WTC11 (cell line): ENCODE measurements around the gene LTF. TPM values are rescaled to one million over a fixed set of nuclear protein-coding genes. Genes with fewer than 3 reads are reported as not detected.

Source experiments
- ATAC-seq: fragments of 200-7000 bp; cut with Tn5 transposase; 2 replicates; pipeline ENCODE4 v1.10.0; 2021; ENCODE audit warnings: mild to moderate bottlenecking, moderate library complexity
- CTCF ChIA-PET: fragments of 300-600 bp; sonication (Branson Sonifier 250); formaldehyde crosslinking; loops from one replicate; lab custom pipeline; 2021; ENCODE audit warnings: antibody characterized with exemption; lab: Charles Lee
- POLR2A ChIA-PET: fragments of 350-600 bp; sonication (Branson Sonifier 250); formaldehyde crosslinking; loops from one replicate; lab custom pipeline; 2021; ENCODE audit warnings: antibody characterized with exemption; lab: Charles Lee
- DNase-seq: peaks from one replicate; pipeline ENCODE4 v3.0.0; 2021; ENCODE audit warnings: low spot score
- H3K27ac Mint-ChIP-seq: 2 replicates; pipeline ENCODE4 v1.8.0; 2021; ENCODE audit warnings: mixed read lengths
- H3K27me3 Mint-ChIP-seq: 2 replicates; pipeline ENCODE4 v1.8.0; 2021; ENCODE audit warnings: low read depth, mild to moderate bottlenecking, moderate library complexity, mixed read lengths
- H3K36me3 Mint-ChIP-seq: 2 replicates; pipeline ENCODE4 v1.8.0; 2021; ENCODE audit warnings: mixed read lengths
- H3K4me1 Mint-ChIP-seq: 2 replicates; pipeline ENCODE4 v1.8.0; 2022; ENCODE audit warnings: mixed read lengths
- H3K4me3 Mint-ChIP-seq: 2 replicates; pipeline ENCODE4 v1.8.0; 2021; ENCODE audit warnings: mild to moderate bottlenecking, moderate library complexity, mixed read lengths
- H3K9me3 Mint-ChIP-seq: 2 replicates; pipeline ENCODE4 v1.8.0; 2021; ENCODE audit warnings: mixed read lengths
- ATF1 ChIP-seq: sonication (generic); formaldehyde crosslinking; IDR thresholded peaks from 2 replicates; pipeline ENCODE4 v1.8.1; 2023; ENCODE audit warnings: mild to moderate bottlenecking, moderate library complexity, missing genetic modification reagents
- CREB1 ChIP-seq: sonication (generic); formaldehyde crosslinking; IDR thresholded peaks from 2 replicates; pipeline ENCODE4 v1.8.0; 2023; ENCODE audit warnings: mild to moderate bottlenecking, missing genetic modification reagents
- EMX1 ChIP-seq: fragments of 250-450 bp; sonication (Bioruptor Pico); IDR thresholded peaks from 2 replicates; pipeline ENCODE4 v1.8.0; 2021; ENCODE audit warnings: mild to moderate bottlenecking
- ETV6 ChIP-seq: sonication (generic); formaldehyde crosslinking; IDR thresholded peaks from 2 replicates; pipeline ENCODE4 v1.8.1; 2022; ENCODE audit warnings: mild to moderate bottlenecking, missing genetic modification reagents
- GABPB1 ChIP-seq: sonication (generic); formaldehyde crosslinking; IDR thresholded peaks from 2 replicates; pipeline ENCODE4 v1.8.1; 2023; ENCODE audit warnings: mild to moderate bottlenecking, missing genetic modification reagents
- GRHL2 ChIP-seq: fragments of 250-450 bp; sonication (Bioruptor Pico); IDR thresholded peaks from 2 replicates; pipeline ENCODE4 v1.8.0; 2022; ENCODE audit warnings: mild to moderate bottlenecking, moderate library complexity; ENCODE audit not compliant: insufficient replicate concordance, severe bottlenecking
- NR3C1 ChIP-seq: sonication (generic); formaldehyde crosslinking; conservative IDR thresholded peaks from 2 replicates; pipeline ENCODE4 v1.8.1; 2023; ENCODE audit warnings: low read depth, mild to moderate bottlenecking, missing genetic modification reagents
- SMAD3 ChIP-seq: sonication (generic); formaldehyde crosslinking; IDR thresholded peaks from 2 replicates; pipeline ENCODE4 v1.8.0; 2022; ENCODE audit warnings: missing genetic modification reagents, mild to moderate bottlenecking, borderline replicate concordance
- SMAD4 ChIP-seq: sonication (generic); formaldehyde crosslinking; IDR thresholded peaks from 2 replicates; pipeline ENCODE4 v1.8.0; 2022; ENCODE audit warnings: mild to moderate bottlenecking, missing genetic modification reagents
- SP1 ChIP-seq: sonication (generic); formaldehyde crosslinking; conservative IDR thresholded peaks from 2 replicates; pipeline ENCODE4 v1.8.1; 2022; ENCODE audit warnings: missing genetic modification reagents
- TP53 ChIP-seq: sonication (generic); formaldehyde crosslinking; IDR thresholded peaks from 2 replicates; pipeline ENCODE4 v1.8.1; 2023; ENCODE audit warnings: mild to moderate bottlenecking, missing genetic modification reagents
- USF1 ChIP-seq: sonication (generic); formaldehyde crosslinking; IDR thresholded peaks from 2 replicates; pipeline ENCODE4 v1.8.0; 2022; ENCODE audit warnings: mild to moderate bottlenecking, missing genetic modification reagents
- ZBTB21 ChIP-seq: sonication (generic); formaldehyde crosslinking; IDR thresholded peaks from 2 replicates; pipeline ENCODE4 v1.8.1; 2023; ENCODE audit warnings: mild to moderate bottlenecking, missing genetic modification reagents, borderline replicate concordance
- ZNF263 ChIP-seq: sonication (generic); formaldehyde crosslinking; IDR thresholded peaks from 2 replicates; pipeline ENCODE4 v1.8.1; 2022; ENCODE audit warnings: low read depth, mild to moderate bottlenecking, moderate library complexity, missing genetic modification reagents
- ZNF423 ChIP-seq: fragments of 250-450 bp; sonication (Bioruptor Pico); IDR thresholded peaks from 2 replicates; pipeline ENCODE4 v2.1.2; 2022; ENCODE audit warnings: mild to moderate bottlenecking, moderate library complexity
- ZNF425 ChIP-seq: fragments of 250-450 bp; sonication (Bioruptor Pico); conservative IDR thresholded peaks from 2 replicates; pipeline ENCODE4 v1.9.0; 2021; ENCODE audit warnings: mild to moderate bottlenecking
- total RNA-seq: library from RNA; stranded (reverse); gene quantifications from 3 replicates; pipeline ENCODE4 v1.2.3, GENCODE V29; 2021
- TF ChIP-seq, protein P1 (sequence below): sonication (generic); formaldehyde crosslinking; IDR thresholded peaks from 2 replicates; pipeline ENCODE4 v1.8.1; 2023; ENCODE audit warnings: mild to moderate bottlenecking, missing genetic modification reagents, moderate library complexity
- TF ChIP-seq, protein P2 (sequence below): sonication (generic); formaldehyde crosslinking; conservative IDR thresholded peaks from 2 replicates; pipeline ENCODE4 v1.8.1; 2022; ENCODE audit warnings: mild to moderate bottlenecking, missing genetic modification reagents
- TF ChIP-seq, protein P3 (sequence below): sonication (generic); formaldehyde crosslinking; IDR thresholded peaks from 2 replicates; pipeline ENCODE4 v1.8.1; 2022; ENCODE audit warnings: low read depth, mild to moderate bottlenecking, moderate library complexity, missing genetic modification reagents, borderline replicate concordance
- TF ChIP-seq, protein P4 (sequence below): sonication (generic); formaldehyde crosslinking; IDR thresholded peaks from 2 replicates; pipeline ENCODE4 v1.8.0; 2022; ENCODE audit warnings: missing genetic modification reagents

LTF gene
- total RNA-seq, 1 experiment from 2014 or later = 0.22 TPM

DNA sequence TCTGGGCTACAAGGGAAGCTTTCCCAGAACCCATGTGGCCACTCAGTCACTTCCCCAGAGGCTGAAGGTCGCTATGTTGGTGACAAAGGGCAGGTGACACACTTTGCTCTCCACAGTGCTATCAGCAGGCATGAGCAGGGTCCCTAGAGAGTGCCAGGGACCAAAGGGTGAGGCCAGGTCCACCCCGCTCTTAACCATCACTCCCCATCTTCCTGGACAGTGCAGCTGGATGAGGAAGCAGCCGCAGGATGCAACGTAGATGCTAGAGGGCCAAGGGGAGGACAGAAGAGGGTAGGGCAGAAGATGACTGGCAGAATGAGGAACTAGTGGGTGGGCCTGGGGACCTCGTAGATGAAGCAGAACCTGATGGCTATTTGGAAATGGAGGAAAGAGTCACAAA, 13.6 kb upstream of the LTF start:
- POLR2A ChIA-PET = no interaction called here
- TF ChIP-seq TP53 (CRISPR knock-in tag) (no peak), NR3C1 (no peak), ZBTB21 (CRISPR knock-in tag) (no peak), ETV6 (no peak), ZNF425 (CRISPR knock-in tag) (no peak), ATF1 (CRISPR knock-in tag) (no peak), USF1 (no peak), ZNF263 (CRISPR knock-in tag) (no peak), EMX1 (CRISPR knock-in tag) (no peak), SMAD3 (no peak), GABPB1 (CRISPR knock-in tag) (no peak), SMAD4 (CRISPR knock-in tag) (no peak), CREB1 (CRISPR knock-in tag) (no peak), SP1 (no peak), GRHL2 (CRISPR knock-in tag) (no peak), ZNF423 (no peak)
- TF ChIP-seq, protein P1, sequence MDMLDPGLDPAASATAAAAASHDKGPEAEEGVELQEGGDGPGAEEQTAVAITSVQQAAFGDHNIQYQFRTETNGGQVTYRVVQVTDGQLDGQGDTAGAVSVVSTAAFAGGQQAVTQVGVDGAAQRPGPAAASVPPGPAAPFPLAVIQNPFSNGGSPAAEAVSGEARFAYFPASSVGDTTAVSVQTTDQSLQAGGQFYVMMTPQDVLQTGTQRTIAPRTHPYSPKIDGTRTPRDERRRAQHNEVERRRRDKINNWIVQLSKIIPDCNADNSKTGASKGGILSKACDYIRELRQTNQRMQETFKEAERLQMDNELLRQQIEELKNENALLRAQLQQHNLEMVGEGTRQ = no peak
- TF ChIP-seq, protein P2, sequence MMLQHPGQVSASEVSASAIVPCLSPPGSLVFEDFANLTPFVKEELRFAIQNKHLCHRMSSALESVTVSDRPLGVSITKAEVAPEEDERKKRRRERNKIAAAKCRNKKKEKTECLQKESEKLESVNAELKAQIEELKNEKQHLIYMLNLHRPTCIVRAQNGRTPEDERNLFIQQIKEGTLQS = no peak
- TF ChIP-seq, protein P3, sequence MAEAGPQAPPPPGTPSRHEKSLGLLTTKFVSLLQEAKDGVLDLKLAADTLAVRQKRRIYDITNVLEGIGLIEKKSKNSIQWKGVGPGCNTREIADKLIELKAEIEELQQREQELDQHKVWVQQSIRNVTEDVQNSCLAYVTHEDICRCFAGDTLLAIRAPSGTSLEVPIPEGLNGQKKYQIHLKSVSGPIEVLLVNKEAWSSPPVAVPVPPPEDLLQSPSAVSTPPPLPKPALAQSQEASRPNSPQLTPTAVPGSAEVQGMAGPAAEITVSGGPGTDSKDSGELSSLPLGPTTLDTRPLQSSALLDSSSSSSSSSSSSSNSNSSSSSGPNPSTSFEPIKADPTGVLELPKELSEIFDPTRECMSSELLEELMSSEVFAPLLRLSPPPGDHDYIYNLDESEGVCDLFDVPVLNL = no peak
- TF ChIP-seq, protein P4, sequence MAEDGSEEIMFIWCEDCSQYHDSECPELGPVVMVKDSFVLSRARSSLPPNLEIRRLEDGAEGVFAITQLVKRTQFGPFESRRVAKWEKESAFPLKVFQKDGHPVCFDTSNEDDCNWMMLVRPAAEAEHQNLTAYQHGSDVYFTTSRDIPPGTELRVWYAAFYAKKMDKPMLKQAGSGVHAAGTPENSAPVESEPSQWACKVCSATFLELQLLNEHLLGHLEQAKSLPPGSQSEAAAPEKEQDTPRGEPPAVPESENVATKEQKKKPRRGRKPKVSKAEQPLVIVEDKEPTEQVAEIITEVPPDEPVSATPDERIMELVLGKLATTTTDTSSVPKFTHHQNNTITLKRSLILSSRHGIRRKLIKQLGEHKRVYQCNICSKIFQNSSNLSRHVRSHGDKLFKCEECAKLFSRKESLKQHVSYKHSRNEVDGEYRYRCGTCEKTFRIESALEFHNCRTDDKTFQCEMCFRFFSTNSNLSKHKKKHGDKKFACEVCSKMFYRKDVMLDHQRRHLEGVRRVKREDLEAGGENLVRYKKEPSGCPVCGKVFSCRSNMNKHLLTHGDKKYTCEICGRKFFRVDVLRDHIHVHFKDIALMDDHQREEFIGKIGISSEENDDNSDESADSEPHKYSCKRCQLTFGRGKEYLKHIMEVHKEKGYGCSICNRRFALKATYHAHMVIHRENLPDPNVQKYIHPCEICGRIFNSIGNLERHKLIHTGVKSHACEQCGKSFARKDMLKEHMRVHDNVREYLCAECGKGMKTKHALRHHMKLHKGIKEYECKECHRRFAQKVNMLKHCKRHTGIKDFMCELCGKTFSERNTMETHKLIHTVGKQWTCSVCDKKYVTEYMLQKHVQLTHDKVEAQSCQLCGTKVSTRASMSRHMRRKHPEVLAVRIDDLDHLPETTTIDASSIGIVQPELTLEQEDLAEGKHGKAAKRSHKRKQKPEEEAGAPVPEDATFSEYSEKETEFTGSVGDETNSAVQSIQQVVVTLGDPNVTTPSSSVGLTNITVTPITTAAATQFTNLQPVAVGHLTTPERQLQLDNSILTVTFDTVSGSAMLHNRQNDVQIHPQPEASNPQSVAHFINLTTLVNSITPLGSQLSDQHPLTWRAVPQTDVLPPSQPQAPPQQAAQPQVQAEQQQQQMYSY (CRISPR knock-in tag) = no peak
- CTCF ChIA-PET = interaction anchor here (1.1 kb wide), 1 partner anchor 16 kb away, joined by 4 read pairs; no protein-coding TSS in a partner anchor
- H3K27me3 Mint-ChIP-seq = peaks cover 4% of the 10 kb centered on the region
- DNase-seq (no peak), ATAC-seq (no peak)
- H3K4me1 Mint-ChIP-seq = no peaks in the 10 kb centered on the region
- peaks cover 23% of the 10 kb centered on the region for H3K9me3 Mint-ChIP-seq
- no peak overlapping the region for H3K4me3 Mint-ChIP-seq
- H3K27ac Mint-ChIP-seq = no peak overlapping the region
- H3K36me3 Mint-ChIP-seq = peaks cover 10% of the 10 kb centered on the region
